NCI-H446 treated with DMSO at 0.1 percent for 48 hours (cell line): Measurements from ENCODE around the gene GSTK1.

Experiments
- DNase-seq: peaks from one replicate; lab custom pipeline; 2025; lab: John Stamatoyannopoulos, UW

The GSTK1 gene

GRCh38 chr7:143296686-143297085 lies 33.4 kb downstream of the GSTK1 start:
- DNase-seq = no peak

GRCh38 chr7:143299346-143299745 lies 36.1 kb downstream of the GSTK1 start:
- DNase-seq = no peak

- DNase-seq = no peak
These were observed 36.6 kb downstream of the GSTK1 start for GRCh38 chr7:143299840-143300239.

- DNase-seq = no peak
These were observed 38.0 kb downstream of the GSTK1 start for GRCh38 chr7:143300959-143301935.

GRCh38 chr7:143303733-143304132 lies 40.5 kb downstream of the GSTK1 start:
- no peak for DNase-seq

GRCh38 chr7:143304938-143305337 lies 41.7 kb downstream of the GSTK1 start:
- DNase-seq = no peak

- no peak for DNase-seq
These were observed 42.3 kb downstream of the GSTK1 start for GRCh38 chr7:143305423-143306070.

GRCh38 chr7:143308632-143309031 lies 45.4 kb downstream of the GSTK1 start:
- no peak for DNase-seq

- DNase-seq = no peak
These were observed 50.9 kb downstream of the GSTK1 start for GRCh38 chr7:143314127-143314526.

- DNase-seq = no peak
These were observed 52.5 kb downstream of the GSTK1 start, which contains the start of gene CLCN1 for GRCh38 chr7:143315776-143316175. TSS of gene CLCN1 (plus strand) at chr7:143316111. CDS start at chr7:143316213, 102 bp downstream.

GRCh38 chr7:143316492-143316891 lies 53.3 kb downstream of the GSTK1 start:
- DNase-seq = no peak

GRCh38 chr7:143318661-143319060 lies 55.4 kb downstream of the GSTK1 start:
- DNase-seq = no peak
